ENCODE results near the gene CST1. TPM values are rescaled to one million over a fixed set of nuclear protein-coding genes. Genes with fewer than 3 reads are reported as not detected.
"Not testable (repeated sequence)": the region's sequence is repeated elsewhere in the genome, so short reads cannot be mapped to it uniquely, and the experiment has no call there.

CST1 gene, protein sequence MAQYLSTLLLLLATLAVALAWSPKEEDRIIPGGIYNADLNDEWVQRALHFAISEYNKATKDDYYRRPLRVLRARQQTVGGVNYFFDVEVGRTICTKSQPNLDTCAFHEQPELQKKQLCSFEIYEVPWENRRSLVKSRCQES
- 2.0 TPM for polyA plus RNA-seq (2013, experiment 1 of 2)
- 1.8 TPM for polyA plus RNA-seq (2013, experiment 2 of 2)

DNA sequence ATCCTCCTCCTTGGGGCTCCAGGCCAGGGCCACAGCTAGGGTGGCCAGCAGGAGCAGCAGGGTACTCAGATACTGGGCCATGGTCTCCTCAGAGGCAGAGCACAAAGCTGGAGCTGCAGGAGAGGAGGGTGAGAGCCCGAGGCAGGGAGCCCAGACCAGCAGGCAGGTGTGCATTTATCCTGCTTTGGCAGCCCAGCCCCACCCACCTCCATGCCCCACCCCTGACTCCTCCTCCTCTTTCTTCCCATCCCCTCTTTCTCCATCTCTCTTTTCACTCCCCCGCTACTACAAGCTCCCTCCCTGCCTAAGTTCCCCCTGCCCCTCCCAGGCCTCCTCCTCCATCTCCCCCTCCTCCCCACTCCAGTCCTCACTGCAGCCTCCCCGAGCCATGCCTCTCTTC, at the start of gene CST1:
Gene CST1 (minus strand): TSS at position 150 of the 400 bp plus-strand sequence. CDS start 69 bp downstream, at position 81.
- H3K4ac ChIP-seq (ENCODE audit: low read depth, low read length); H3K79me2 ChIP-seq (ENCODE audit: control insufficient read depth, insufficient read depth, low read length); DNase-seq; H3K27me3 ChIP-seq (ENCODE audit: insufficient read depth, low read length, poor library complexity); H2BK15ac ChIP-seq (replicated peaks; ENCODE audit: low read depth); H4K8ac ChIP-seq (ENCODE audit: low read depth, low read length); H3K36me3 ChIP-seq (ENCODE audit: control insufficient read depth, insufficient read depth, low read length); H3K4me3 ChIP-seq (ENCODE audit: low read length); H2BK5ac ChIP-seq (ENCODE audit: low read length); H2AK5ac ChIP-seq (ENCODE audit: low read length); H3K27ac ChIP-seq (ENCODE audit: low read depth, low read length); H2BK120ac ChIP-seq (ENCODE audit: low read depth, low read length); H3K4me1 ChIP-seq (ENCODE audit: control insufficient read depth, low read depth, low read length); H3K79me1 ChIP-seq (ENCODE audit: low read length); H3K9ac ChIP-seq (ENCODE audit: low read length); H3K4me2 ChIP-seq (ENCODE audit: low read length); H4K5ac ChIP-seq (ENCODE audit: low read length): not testable (repeated sequence)
- Histone ChIP-seq H3K23ac (ENCODE audit: low read length) (peak within 1 kb of the TSS; percentile 30), H3K56ac (ENCODE audit: low read length) (peak within 1 kb of the TSS; percentile 28), H3K18ac (ENCODE audit: low read length) (peak within 1 kb of the TSS; percentile 24)
- WGBS (ENCODE audit: extremely low coverage, insufficient coverage, low lambda C conversion rate) = no CpG with 5 or more reads among the region's 3 CpGs

DNA sequence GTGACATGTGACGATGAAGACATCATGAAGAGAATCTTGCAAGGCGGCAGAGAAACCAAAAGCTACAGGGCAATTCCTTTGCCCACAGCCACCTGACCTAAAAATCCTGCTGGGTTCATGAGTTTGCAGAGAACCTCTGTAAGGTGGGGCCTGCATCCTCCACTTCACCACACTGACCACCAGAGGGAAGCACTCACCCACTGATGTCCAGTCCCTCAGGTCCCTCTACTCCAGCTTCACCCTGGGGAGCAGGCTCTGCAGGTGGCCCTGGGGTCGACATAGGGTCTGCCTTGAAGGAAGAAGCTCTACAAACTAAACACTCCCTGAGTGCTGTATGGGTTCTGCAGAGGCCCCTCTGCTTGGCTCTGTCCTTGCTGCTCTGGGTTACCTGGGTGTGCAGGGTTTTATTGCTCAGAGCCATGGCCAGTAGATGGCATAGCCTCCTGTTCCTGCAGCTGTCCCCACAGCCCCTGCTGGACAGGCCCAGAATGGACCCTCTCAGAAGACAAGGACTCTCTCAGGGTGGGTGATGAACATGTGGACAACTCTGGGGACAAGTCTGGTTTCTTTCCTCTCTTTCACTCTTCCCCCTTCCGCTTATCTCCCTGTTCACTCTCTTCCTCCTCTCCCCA, 48.6 kb upstream of the CST1 start:
- not testable (repeated sequence) for H3K27ac ChIP-seq (ENCODE audit: low read depth, low read length); H3K79me2 ChIP-seq (ENCODE audit: control insufficient read depth, insufficient read depth, low read length); H3K18ac ChIP-seq (ENCODE audit: low read length); H3K4me3 ChIP-seq (ENCODE audit: low read length); H4K8ac ChIP-seq (ENCODE audit: low read depth, low read length); H4K5ac ChIP-seq (ENCODE audit: low read length); H3K36me3 ChIP-seq (ENCODE audit: control insufficient read depth, insufficient read depth, low read length); H3K4me1 ChIP-seq (ENCODE audit: control insufficient read depth, low read depth, low read length); H3K56ac ChIP-seq (ENCODE audit: low read length); H3K27me3 ChIP-seq (ENCODE audit: insufficient read depth, low read length, poor library complexity); H2AK5ac ChIP-seq (ENCODE audit: low read length); H2BK15ac ChIP-seq (replicated peaks; ENCODE audit: low read depth); H3K79me1 ChIP-seq (ENCODE audit: low read length); H3K4me2 ChIP-seq (ENCODE audit: low read length); H3K9ac ChIP-seq (ENCODE audit: low read length); H3K23ac ChIP-seq (ENCODE audit: low read length); H2BK120ac ChIP-seq (ENCODE audit: low read depth, low read length); H2BK5ac ChIP-seq (ENCODE audit: low read length); H3K4ac ChIP-seq (ENCODE audit: low read depth, low read length)
- peak; percentile 58 for DNase-seq
- no CpG with 5 or more reads among the region's 4 CpGs for WGBS (ENCODE audit: extremely low coverage, insufficient coverage, low lambda C conversion rate)

DNA sequence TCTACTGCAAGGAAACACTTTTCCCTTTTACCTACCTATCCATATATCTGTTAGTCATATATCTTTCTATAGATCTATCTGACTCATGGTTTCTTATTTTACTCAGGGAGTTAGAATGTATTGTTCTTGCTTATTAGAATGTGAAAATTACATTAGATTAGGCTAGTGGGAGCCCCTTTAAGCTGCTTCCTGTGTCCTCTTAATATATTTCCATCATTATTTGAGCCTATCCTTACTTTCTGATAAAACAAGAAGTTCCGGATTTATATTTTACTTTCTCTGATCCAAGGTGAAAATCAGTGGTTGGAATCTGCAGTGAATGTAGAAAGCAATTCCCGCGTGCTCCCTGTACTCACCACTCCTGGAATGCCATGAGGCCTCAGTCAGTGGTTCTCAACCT, 44.8 kb upstream of the CST1 start:
- H3K4me1 ChIP-seq (ENCODE audit: control insufficient read depth, low read depth, low read length) = no peaks in the 10 kb centered on the region
- H3K18ac ChIP-seq (ENCODE audit: low read length) = no peak overlapping the region
- no peak overlapping the region for H2BK120ac ChIP-seq (ENCODE audit: low read depth, low read length)
- no peaks in the 10 kb centered on the region for H3K79me1 ChIP-seq (ENCODE audit: low read length)
- H3K36me3 ChIP-seq (ENCODE audit: control insufficient read depth, insufficient read depth, low read length) = no peaks in the 10 kb centered on the region
- H3K79me2 ChIP-seq (ENCODE audit: control insufficient read depth, insufficient read depth, low read length) = no peaks in the 10 kb centered on the region
- H3K27me3 ChIP-seq (ENCODE audit: insufficient read depth, low read length, poor library complexity) = no peaks in the 10 kb centered on the region
- no peak overlapping the region for H3K4me2 ChIP-seq (ENCODE audit: low read length)
- no peak overlapping the region for H3K27ac ChIP-seq (ENCODE audit: low read depth, low read length)
- H4K5ac ChIP-seq (ENCODE audit: low read length) = no peak overlapping the region
- no CpG with 5 or more reads among the region's 3 CpGs for WGBS (ENCODE audit: extremely low coverage, insufficient coverage, low lambda C conversion rate)
- no peak overlapping the region for H2BK5ac ChIP-seq (ENCODE audit: low read length)
- H3K9ac ChIP-seq (ENCODE audit: low read length) = no peak overlapping the region
- H3K4me3 ChIP-seq (ENCODE audit: low read length) = no peak overlapping the region
- no peak overlapping the region for H3K4ac ChIP-seq (ENCODE audit: low read depth, low read length)
- H4K8ac ChIP-seq (ENCODE audit: low read depth, low read length) = no peak overlapping the region
- H2AK5ac ChIP-seq (ENCODE audit: low read length) = no peak overlapping the region
- DNase-seq = no peak
- H3K56ac ChIP-seq (ENCODE audit: low read length) = no peak overlapping the region
- no peak overlapping the region for H3K23ac ChIP-seq (ENCODE audit: low read length)
- H2BK15ac ChIP-seq (replicated peaks; ENCODE audit: low read depth) = no peak overlapping the region

DNA sequence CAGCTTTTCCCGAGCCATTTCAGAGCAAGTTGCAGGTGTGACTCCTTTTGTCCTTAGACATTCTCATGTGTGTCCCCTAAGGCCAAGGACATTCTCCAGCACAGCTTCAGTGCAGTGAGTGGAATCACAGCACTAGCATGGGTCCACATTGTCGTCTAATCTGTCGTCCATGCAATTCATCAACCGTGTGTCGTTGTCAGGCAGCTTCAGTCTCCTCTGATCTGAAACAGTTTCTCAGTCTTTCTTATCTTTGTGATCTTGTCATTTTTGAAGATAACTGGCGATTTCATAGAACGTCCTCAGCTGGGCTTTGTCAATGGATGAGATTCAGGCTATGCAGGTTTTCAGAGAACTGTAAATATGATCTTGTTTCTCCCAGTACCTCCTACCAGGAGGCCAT, 44.1 kb upstream of the CST1 start:
- no peaks in the 10 kb centered on the region for H3K79me2 ChIP-seq (ENCODE audit: control insufficient read depth, insufficient read depth, low read length)
- H3K36me3 ChIP-seq (ENCODE audit: control insufficient read depth, insufficient read depth, low read length) = no peaks in the 10 kb centered on the region
- H2BK5ac ChIP-seq (ENCODE audit: low read length) = no peak overlapping the region
- H4K5ac ChIP-seq (ENCODE audit: low read length) = no peak overlapping the region
- no peaks in the 10 kb centered on the region for H3K27me3 ChIP-seq (ENCODE audit: insufficient read depth, low read length, poor library complexity)
- H3K9ac ChIP-seq (ENCODE audit: low read length) = no peak overlapping the region
- H3K4me2 ChIP-seq (ENCODE audit: low read length) = no peak overlapping the region
- H3K56ac ChIP-seq (ENCODE audit: low read length) = no peak overlapping the region
- WGBS (ENCODE audit: extremely low coverage, insufficient coverage, low lambda C conversion rate) = no CpG with 5 or more reads among the region's 7 CpGs
- H3K79me1 ChIP-seq (ENCODE audit: low read length) = no peaks in the 10 kb centered on the region
- no peak overlapping the region for H2AK5ac ChIP-seq (ENCODE audit: low read length)
- H4K8ac ChIP-seq (ENCODE audit: low read depth, low read length) = no peak overlapping the region
- no peak for DNase-seq
- no peak overlapping the region for H2BK120ac ChIP-seq (ENCODE audit: low read depth, low read length)
- H3K18ac ChIP-seq (ENCODE audit: low read length) = no peak overlapping the region
- H3K27ac ChIP-seq (ENCODE audit: low read depth, low read length) = no peak overlapping the region
- H3K4ac ChIP-seq (ENCODE audit: low read depth, low read length) = no peak overlapping the region
- no peak overlapping the region for H3K4me3 ChIP-seq (ENCODE audit: low read length)
- no peak overlapping the region for H2BK15ac ChIP-seq (replicated peaks; ENCODE audit: low read depth)
- H3K4me1 ChIP-seq (ENCODE audit: control insufficient read depth, low read depth, low read length) = no peaks in the 10 kb centered on the region
- no peak overlapping the region for H3K23ac ChIP-seq (ENCODE audit: low read length)

DNA sequence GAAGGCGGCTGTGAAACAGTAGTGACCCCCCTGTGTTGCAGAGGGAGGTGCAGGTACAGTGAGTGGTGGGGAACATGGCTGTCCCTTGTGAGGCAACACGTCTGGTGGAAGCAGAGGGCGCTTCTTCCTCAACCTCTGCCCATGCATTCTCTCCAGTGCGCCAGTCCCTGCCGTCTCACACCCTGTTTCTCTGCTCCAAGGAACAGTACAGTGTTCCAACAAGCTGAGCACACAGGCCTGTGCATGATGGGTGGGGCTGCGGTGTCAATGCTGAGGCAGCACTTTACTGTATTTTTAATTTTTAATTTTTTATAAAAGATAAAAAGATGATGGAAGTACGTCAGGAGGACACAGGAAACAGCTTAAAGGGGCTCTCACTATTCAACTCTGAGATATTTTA, 43.3 kb upstream of the CST1 start:
- no peak overlapping the region for H2BK15ac ChIP-seq (replicated peaks; ENCODE audit: low read depth)
- no peak for DNase-seq
- WGBS (ENCODE audit: extremely low coverage, insufficient coverage, low lambda C conversion rate) = no CpG with 5 or more reads among the region's 7 CpGs

DNA sequence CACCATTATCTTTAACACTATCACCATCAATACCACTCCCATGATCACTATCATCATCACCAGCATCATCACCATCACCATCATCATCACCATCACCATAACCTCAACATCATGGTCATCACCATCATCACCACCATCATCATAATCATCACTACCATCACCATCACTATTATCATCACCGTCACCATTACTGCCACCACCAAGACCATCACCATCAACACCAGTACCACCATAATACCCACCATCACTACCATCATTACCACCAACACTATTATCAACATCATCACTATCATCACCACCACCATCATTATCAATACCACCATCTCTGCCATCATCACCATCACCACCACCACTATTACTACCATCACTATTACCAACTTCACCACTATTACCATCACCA, 32.7 kb upstream of the CST1 start:
- H3K79me1 ChIP-seq (ENCODE audit: low read length) = no peaks in the 10 kb centered on the region
- H2BK5ac ChIP-seq (ENCODE audit: low read length) = no peak overlapping the region
- DNase-seq = no peak
- no peak overlapping the region for H3K4me3 ChIP-seq (ENCODE audit: low read length)
- no peak overlapping the region for H3K4ac ChIP-seq (ENCODE audit: low read depth, low read length)
- no peak overlapping the region for H2BK120ac ChIP-seq (ENCODE audit: low read depth, low read length)
- no peaks in the 10 kb centered on the region for H3K27me3 ChIP-seq (ENCODE audit: insufficient read depth, low read length, poor library complexity)
- H3K18ac ChIP-seq (ENCODE audit: low read length) = no peak overlapping the region
- no peak overlapping the region for H3K27ac ChIP-seq (ENCODE audit: low read depth, low read length)
- no peak overlapping the region for H2AK5ac ChIP-seq (ENCODE audit: low read length)
- no peak overlapping the region for H3K56ac ChIP-seq (ENCODE audit: low read length)
- H4K8ac ChIP-seq (ENCODE audit: low read depth, low read length) = no peak overlapping the region
- H3K4me2 ChIP-seq (ENCODE audit: low read length) = no peak overlapping the region
- H3K79me2 ChIP-seq (ENCODE audit: control insufficient read depth, insufficient read depth, low read length) = no peaks in the 10 kb centered on the region
- H4K5ac ChIP-seq (ENCODE audit: low read length) = no peak overlapping the region
- H2BK15ac ChIP-seq (replicated peaks; ENCODE audit: low read depth) = no peak overlapping the region
- no CpG with 5 or more reads among the region's 1 CpG for WGBS (ENCODE audit: extremely low coverage, insufficient coverage, low lambda C conversion rate)
- H3K9ac ChIP-seq (ENCODE audit: low read length) = no peak overlapping the region
- H3K36me3 ChIP-seq (ENCODE audit: control insufficient read depth, insufficient read depth, low read length) = no peaks in the 10 kb centered on the region
- no peak overlapping the region for H3K23ac ChIP-seq (ENCODE audit: low read length)
- H3K4me1 ChIP-seq (ENCODE audit: control insufficient read depth, low read depth, low read length) = no peaks in the 10 kb centered on the region

More for the DNA sequence above, 43.3 kb upstream of the CST1 start:
- no peak overlapping the region for H4K5ac ChIP-seq (ENCODE audit: low read length)
- H3K36me3 ChIP-seq (ENCODE audit: control insufficient read depth, insufficient read depth, low read length) = no peaks in the 10 kb centered on the region
- no peak overlapping the region for H3K56ac ChIP-seq (ENCODE audit: low read length)
- no peak overlapping the region for H3K4ac ChIP-seq (ENCODE audit: low read depth, low read length)
- H2BK120ac ChIP-seq (ENCODE audit: low read depth, low read length) = no peak overlapping the region
- no peak overlapping the region for H4K8ac ChIP-seq (ENCODE audit: low read depth, low read length)
- H2AK5ac ChIP-seq (ENCODE audit: low read length) = no peak overlapping the region
- no peak overlapping the region for H3K4me3 ChIP-seq (ENCODE audit: low read length)
- no peak overlapping the region for H2BK5ac ChIP-seq (ENCODE audit: low read length)
- no peaks in the 10 kb centered on the region for H3K79me1 ChIP-seq (ENCODE audit: low read length)
- H3K4me1 ChIP-seq (ENCODE audit: control insufficient read depth, low read depth, low read length) = no peaks in the 10 kb centered on the region
- H3K18ac ChIP-seq (ENCODE audit: low read length) = no peak overlapping the region
- no peak overlapping the region for H3K4me2 ChIP-seq (ENCODE audit: low read length)
- H3K27me3 ChIP-seq (ENCODE audit: insufficient read depth, low read length, poor library complexity) = no peaks in the 10 kb centered on the region
- H3K9ac ChIP-seq (ENCODE audit: low read length) = no peak overlapping the region
- no peaks in the 10 kb centered on the region for H3K79me2 ChIP-seq (ENCODE audit: control insufficient read depth, insufficient read depth, low read length)
- no peak overlapping the region for H3K27ac ChIP-seq (ENCODE audit: low read depth, low read length)
- H3K23ac ChIP-seq (ENCODE audit: low read length) = no peak overlapping the region
